Activated naive CD4-positive, alpha-beta T cell treated with anti-CD3 and anti-CD28 coated beads, Interleukin-2, amount 50 U/mL, for 72 hours (primary cell): Measurements from ENCODE around the gene PRMT7. TPM values are rescaled to one million over a fixed set of nuclear protein-coding genes. Genes with fewer than 3 reads are reported as not detected.

Experiments
- ATAC-seq, 2 donors: fragments of 150-1000 bp; cut with Tn5 transposase; 2 replicates each; pipeline ENCODE4 v1.10.0; 2021; ENCODE audit warnings: mild to moderate bottlenecking in 2 of 2, moderate library complexity in 2 of 2
- DNase-seq, 2 donors: peaks; one replicate each; pipeline ENCODE4 v3.0.0; 2021 to 2022; ENCODE audit warnings: low spot score in 2 of 2
- H3K27ac Mint-ChIP-seq, 2 donors: one replicate each; pipeline ENCODE4 v1.8.0; 2022; ENCODE audit warnings: mild to moderate bottlenecking in 2 of 2, mixed read lengths in 2 of 2
- H3K36me3 Mint-ChIP-seq, 2 donors: one replicate each; pipeline ENCODE4 v1.8.0; 2022; ENCODE audit warnings: mixed read lengths in 2 of 2
- H3K9me3 Mint-ChIP-seq, 2 donors: one replicate each; pipeline ENCODE4 v1.8.0; 2022; ENCODE audit warnings: mixed read lengths in 2 of 2
- total RNA-seq, 2 donors: library from RNA; stranded (reverse); gene quantifications; one replicate each; pipeline ENCODE4 v1.2.3, GENCODE V29; 2022

PRMT7 gene
- total RNA-seq, 2 donors from 2014 or later: 33.7 to 80.2 TPM

- Mint-ChIP-seq H3K9me3 (no peaks in the 10 kb centered on the region), H3K27ac (no peak overlapping the region)
- ATAC-seq: no peak
These were observed 70.5 kb downstream of the PRMT7 start for GRCh38 chr16:68381363-68381724.

GRCh38 chr16:68382296-68382718 is 71.5 kb downstream of the PRMT7 start:
- no peaks in the 10 kb centered on the region for H3K36me3 Mint-ChIP-seq
- ATAC-seq (peak; percentile 40 to 69), DNase-seq (no peak)
- no peaks in the 10 kb centered on the region for H3K9me3 Mint-ChIP-seq
- H3K27ac Mint-ChIP-seq: no peak overlapping the region

More at GRCh38 chr16:68381363-68381724, 70.5 kb downstream of the PRMT7 start:
- H3K36me3 Mint-ChIP-seq: no peaks in the 10 kb centered on the region
- no peak for DNase-seq

- Mint-ChIP-seq H3K27ac (no peak overlapping the region), H3K36me3 (no peaks in the 10 kb centered on the region), H3K9me3 (no peaks in the 10 kb centered on the region)
- DNase-seq: no peak
- ATAC-seq: no peak
These were observed 73.0 kb downstream of the PRMT7 start for GRCh38 chr16:68383858-68384257.

DNA sequence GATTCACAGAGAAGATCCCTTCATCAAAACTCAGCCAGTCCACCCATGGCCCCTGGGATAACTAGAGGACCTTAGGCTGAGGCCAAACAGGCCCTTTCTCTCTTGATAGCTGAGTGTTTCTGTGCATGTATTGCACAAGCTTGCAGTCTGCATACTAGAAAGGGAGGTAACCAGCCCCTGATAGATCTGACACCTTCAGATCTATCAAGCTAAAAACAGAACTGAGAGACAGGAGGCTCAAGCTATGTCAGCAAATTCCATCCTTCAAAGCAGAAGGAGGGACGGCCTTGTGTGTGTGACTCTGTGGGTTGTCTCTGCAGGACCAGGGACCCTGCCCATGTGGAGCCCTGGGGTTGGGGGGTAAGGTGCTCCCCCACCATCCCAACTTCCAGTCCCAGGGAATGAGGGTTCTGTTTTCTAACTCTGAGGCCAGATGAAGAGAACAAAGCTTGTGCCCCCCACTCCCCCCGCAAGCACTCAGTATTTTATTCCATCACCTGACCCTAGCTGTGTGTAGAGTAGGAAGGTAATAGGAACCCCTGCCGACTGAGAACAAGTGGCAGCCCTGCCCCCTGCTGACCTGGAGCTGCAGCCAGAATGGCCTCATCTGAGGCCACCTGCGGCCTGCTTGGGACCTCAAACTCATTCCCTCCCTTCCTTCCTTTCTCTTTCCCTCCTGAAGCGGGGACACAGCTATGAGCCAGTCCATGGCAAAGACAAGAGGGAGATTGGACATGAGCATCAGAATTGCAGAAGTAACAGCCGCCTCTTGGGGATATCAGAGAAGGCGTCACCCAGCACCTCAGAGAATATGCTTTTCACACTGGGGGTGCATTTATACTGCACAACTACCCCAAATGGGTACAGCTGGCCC is 73.7 kb downstream of the PRMT7 start:
- no peak for DNase-seq
- H3K27ac Mint-ChIP-seq: no peak overlapping the region

DNA sequence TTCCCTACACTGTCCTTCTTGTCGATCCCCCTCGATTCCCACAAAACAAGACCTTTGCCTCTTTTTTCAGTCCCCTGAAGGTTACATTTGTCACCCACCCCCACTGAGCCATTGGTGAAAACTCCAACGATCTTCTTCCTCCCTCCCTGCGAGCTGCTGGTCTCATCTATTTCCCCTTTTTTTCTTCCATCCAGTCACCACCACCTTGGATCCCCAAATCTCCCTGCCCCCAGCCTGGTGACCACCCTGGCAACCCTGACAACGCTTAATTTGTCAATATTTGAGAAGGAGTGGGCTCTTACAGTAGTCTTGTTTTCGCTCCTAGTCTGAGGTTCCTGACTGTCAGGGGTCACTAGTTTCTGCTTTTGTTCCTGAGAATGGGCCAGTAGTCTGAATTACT is 74.6 kb downstream of the PRMT7 start:
- no peaks in the 10 kb centered on the region for H3K36me3 Mint-ChIP-seq
- H3K9me3 Mint-ChIP-seq: no peaks in the 10 kb centered on the region
- DNase-seq (no peak), ATAC-seq (no peak)
- no peak overlapping the region for H3K27ac Mint-ChIP-seq

More for the DNA sequence above, 73.7 kb downstream of the PRMT7 start:
- no peak for ATAC-seq
- Mint-ChIP-seq H3K36me3 (no peaks in the 10 kb centered on the region), H3K9me3 (no peaks in the 10 kb centered on the region)

- H3K36me3 Mint-ChIP-seq: no peaks in the 10 kb centered on the region
- no peak overlapping the region for H3K27ac Mint-ChIP-seq
- ATAC-seq (no peak), DNase-seq (no peak)
- H3K9me3 Mint-ChIP-seq: no peaks in the 10 kb centered on the region
These were observed 75.8 kb downstream of the PRMT7 start for GRCh38 chr16:68386628-68387027.

- no peak overlapping the region for H3K27ac Mint-ChIP-seq
- no peak for ATAC-seq
- no peaks in the 10 kb centered on the region for H3K9me3 Mint-ChIP-seq
- no peaks in the 10 kb centered on the region for H3K36me3 Mint-ChIP-seq
- no peak for DNase-seq
These were observed 76.5 kb downstream of the PRMT7 start for GRCh38 chr16:68387301-68387700.

GRCh38 chr16:68388124-68388523 is 77.3 kb downstream of the PRMT7 start:
- Mint-ChIP-seq H3K36me3 (no peaks in the 10 kb centered on the region), H3K27ac (no peak overlapping the region), H3K9me3 (no peaks in the 10 kb centered on the region)
- ATAC-seq (no peak), DNase-seq (no peak)

GRCh38 chr16:68389006-68389405 is 78.2 kb downstream of the PRMT7 start:
- no peak for DNase-seq
- H3K36me3 Mint-ChIP-seq: no peaks in the 10 kb centered on the region
- H3K27ac Mint-ChIP-seq: no peak overlapping the region
- H3K9me3 Mint-ChIP-seq: no peaks in the 10 kb centered on the region
- no peak for ATAC-seq

GRCh38 chr16:68389750-68390371 is 79.0 kb downstream of the PRMT7 start:
- no peak for DNase-seq
- Mint-ChIP-seq H3K36me3 (no peaks in the 10 kb centered on the region), H3K27ac (no peak overlapping the region), H3K9me3 (no peaks in the 10 kb centered on the region)
- ATAC-seq: no peak

GRCh38 chr16:68393333-68393732 is 82.5 kb downstream of the PRMT7 start:
- Mint-ChIP-seq H3K36me3 (no peaks in the 10 kb centered on the region), H3K27ac (no peak overlapping the region), H3K9me3 (no peaks in the 10 kb centered on the region)
- ATAC-seq: no peak
- no peak for DNase-seq

GRCh38 chr16:68395167-68395786 is 84.5 kb downstream of the PRMT7 start:
- ATAC-seq (no peak), DNase-seq (no peak)
- Mint-ChIP-seq H3K9me3 (no peaks in the 10 kb centered on the region), H3K27ac (no peak overlapping the region), H3K36me3 (no peaks in the 10 kb centered on the region)

DNA sequence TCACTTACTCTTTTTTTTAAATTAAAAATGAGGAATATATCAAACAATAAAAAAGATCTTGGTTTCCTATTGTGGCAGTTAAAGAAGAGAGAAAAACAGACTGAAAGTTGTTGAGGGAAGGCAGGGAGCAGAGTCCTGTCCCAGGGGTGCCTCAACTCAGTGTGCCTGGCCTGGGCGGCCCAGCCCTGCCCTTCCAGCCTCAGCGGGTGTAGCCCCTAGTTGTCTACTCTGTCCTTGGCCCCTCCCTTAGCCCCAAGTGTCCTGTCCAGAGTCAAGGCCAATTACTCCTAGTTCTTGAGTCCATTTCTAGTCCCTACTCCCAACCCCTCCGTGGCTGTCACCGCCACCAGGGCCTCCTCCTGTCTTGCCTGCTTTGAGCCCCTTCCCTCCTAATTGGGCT is 85.0 kb downstream of the PRMT7 start:
- DNase-seq (no peak), ATAC-seq (no peak)
- no peaks in the 10 kb centered on the region for H3K36me3 Mint-ChIP-seq
- H3K27ac Mint-ChIP-seq: peak overlapping the region in 1 of 2 donors; percentile 2
- no peaks in the 10 kb centered on the region for H3K9me3 Mint-ChIP-seq

DNA sequence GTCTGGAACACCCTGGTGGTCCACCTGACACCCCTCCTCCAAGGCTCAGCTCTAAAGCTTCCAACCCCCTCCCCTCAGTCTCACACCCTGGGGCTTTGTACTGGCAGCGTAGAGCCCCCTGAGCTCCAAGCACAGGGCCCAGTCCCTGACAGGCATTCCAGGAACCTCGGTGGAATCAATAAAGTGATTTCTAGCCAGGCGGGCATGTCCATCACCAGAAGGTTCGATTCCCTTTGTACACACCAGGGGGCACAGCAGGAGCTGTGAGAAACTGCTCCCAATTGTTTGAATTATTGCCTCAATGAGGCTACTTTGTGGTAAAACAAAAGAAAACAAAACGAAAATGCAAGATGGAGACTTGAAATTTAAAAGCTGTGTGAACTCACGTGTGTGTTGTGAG is 85.7 kb downstream of the PRMT7 start:
- peak in 1 of 2 donors; percentile 38 for DNase-seq
- H3K9me3 Mint-ChIP-seq: no peaks in the 10 kb centered on the region
- H3K27ac Mint-ChIP-seq: peak overlapping the region in 1 of 2 donors; percentile 2
- no peaks in the 10 kb centered on the region for H3K36me3 Mint-ChIP-seq
- ATAC-seq: peak in 1 of 2 donors; percentile 38

GRCh38 chr16:68397710-68398201 is 86.9 kb downstream of the PRMT7 start:
- no peak for ATAC-seq
- Mint-ChIP-seq H3K27ac (no peak overlapping the region), H3K9me3 (no peaks in the 10 kb centered on the region), H3K36me3 (no peaks in the 10 kb centered on the region)
- no peak for DNase-seq

- DNase-seq: no peak
- Mint-ChIP-seq H3K36me3 (no peaks in the 10 kb centered on the region), H3K9me3 (no peaks in the 10 kb centered on the region), H3K27ac (no peak overlapping the region)
- ATAC-seq: no peak
These were observed 88.6 kb downstream of the PRMT7 start for GRCh38 chr16:68399456-68399855.
